Neural cell (in vitro differentiated cells): Measurements from ENCODE around the gene RAD51B. TPM values are rescaled to one million over a fixed set of nuclear protein-coding genes. Genes with fewer than 3 reads are reported as not detected.
A peak's percentile ranks its signal among the peaks of the same experiment; 100 is the strongest.

Experiments used
- H2AFZ ChIP-seq: fragments of 200-600, 300-800 bp; sonication (generic), shearing (Covaris generic); 2 replicates; pipeline ENCODE4 v1.6.0; 2014; ENCODE audit warnings: low read depth, mild to moderate bottlenecking, antibody characterized with exemption, low read length, moderate library complexity
- H3F3A ChIP-seq: fragments of 200-600 bp; shearing (Covaris generic); 2 replicates; pipeline ENCODE4 v1.6.1; 2016; ENCODE audit warnings: mild to moderate bottlenecking, moderate library complexity, mixed read lengths, antibody characterized with exemption, low read length; ENCODE audit not compliant: insufficient read depth, poor library complexity, severe bottlenecking
- H3K27ac ChIP-seq: fragments of 200-600, 300-800 bp; sonication (generic), shearing (Covaris generic); 2 replicates; pipeline ENCODE4 v1.5.1; 2014; ENCODE audit warnings: mild to moderate bottlenecking, low read length, moderate library complexity
- H3K27me3 ChIP-seq: fragments of 300-800, 200-600 bp; sonication (generic), shearing (Covaris generic); 2 replicates; pipeline ENCODE4 v1.6.0; 2014; ENCODE audit warnings: mild to moderate bottlenecking, low read depth, low read length, moderate library complexity; ENCODE audit not compliant: insufficient read depth
- H3K36me3 ChIP-seq: fragments of 300-800, 200-600 bp; sonication (generic), shearing (Covaris generic); 2 replicates; pipeline ENCODE4 v1.5.1; 2014; ENCODE audit warnings: mild to moderate bottlenecking, antibody characterized with exemption, low read length, moderate library complexity; ENCODE audit not compliant: insufficient read depth
- H3K4me2 ChIP-seq: fragments of 300-800, 200-600 bp; sonication (generic), shearing (Covaris generic); 2 replicates; pipeline ENCODE4 v1.6.0; 2014; ENCODE audit warnings: mild to moderate bottlenecking, low read length
- H3K4me3 ChIP-seq: fragments of 300-800, 200-600 bp; sonication (generic), shearing (Covaris generic); 2 replicates; pipeline ENCODE4 v1.5.1; 2014; ENCODE audit warnings: mild to moderate bottlenecking, low read length, moderate library complexity
- H3K79me2 ChIP-seq: fragments of 200-600 bp; shearing (Covaris generic); replicated peaks from 2 replicates; pipeline ENCODE4 v1.6.0; 2014; ENCODE audit warnings: mild to moderate bottlenecking, low read length, moderate library complexity; ENCODE audit not compliant: insufficient read depth
- H3K9ac ChIP-seq: fragments of 300-800, 200-600 bp; sonication (generic), shearing (Covaris generic); 2 replicates; pipeline ENCODE4 v1.6.1; 2016; ENCODE audit warnings: mild to moderate bottlenecking, low read length, mixed read lengths
- H3K9me2 ChIP-seq: fragments of 200-600 bp; shearing (Covaris generic); 2 replicates; pipeline ENCODE4 v1.6.1; 2016; ENCODE audit warnings: mild to moderate bottlenecking, low read length, mixed read lengths; ENCODE audit not compliant: insufficient read depth
- H3K9me3 ChIP-seq: fragments of 200-600, 300-800 bp; sonication (generic), shearing (Covaris generic); 2 replicates; pipeline ENCODE4 v1.6.1; 2016; ENCODE audit warnings: mild to moderate bottlenecking, mixed run types, low read length, moderate library complexity, mixed read lengths
- H4K20me1 ChIP-seq: fragments of 200-600 bp; shearing (Covaris generic); 2 replicates; pipeline ENCODE4 v1.6.1; 2016; ENCODE audit warnings: mild to moderate bottlenecking, mixed run types; ENCODE audit not compliant: insufficient read depth
- EP300 ChIP-seq: fragments of 450-650 bp; conservative IDR thresholded peaks from 2 replicates; pipeline ENCODE4 v1.6.1; 2014; ENCODE audit warnings: antibody characterized with exemption, mild to moderate bottlenecking, moderate library complexity; ENCODE audit not compliant: poor library complexity, severe bottlenecking
- EZH2 ChIP-seq: fragments of 200-600, 300-800 bp; shearing (Covaris generic), sonication (generic); IDR thresholded peaks from 2 replicates; pipeline ENCODE4 v1.6.1; 2014; ENCODE audit warnings: antibody characterized with exemption, low read length, borderline replicate concordance, mild to moderate bottlenecking; ENCODE audit not compliant: insufficient read depth, poor library complexity, severe bottlenecking
- MXI1 ChIP-seq: fragments of 450-650 bp; conservative IDR thresholded peaks from 2 replicates; pipeline ENCODE4 v1.6.1; 2014; ENCODE audit warnings: antibody characterized with exemption, mild to moderate bottlenecking; ENCODE audit not compliant: poor library complexity, severe bottlenecking
- POLR2AphosphoS5 ChIP-seq: IDR thresholded peaks from 2 replicates; pipeline ENCODE4 v1.6.1; 2012
- RAD21 ChIP-seq: fragments of 450-650 bp; conservative IDR thresholded peaks from 2 replicates; pipeline ENCODE4 v1.6.1; 2014; ENCODE audit warnings: antibody characterized with exemption, mild to moderate bottlenecking, moderate library complexity
- REST ChIP-seq: IDR thresholded peaks from 2 replicates; pipeline ENCODE4 v1.6.1; 2012; ENCODE audit warnings: borderline replicate concordance
- SMC3 ChIP-seq: fragments of 450-650 bp; conservative IDR thresholded peaks from 2 replicates; pipeline ENCODE4 v1.6.1; 2014; ENCODE audit warnings: antibody characterized with exemption, mild to moderate bottlenecking, moderate library complexity; ENCODE audit not compliant: poor library complexity
- TAF1 ChIP-seq: IDR thresholded peaks from 2 replicates; pipeline ENCODE4 v1.6.1; 2012; ENCODE audit warnings: low read depth
- polyA plus RNA-seq: library from polyadenylated mRNA; depleted of rRNA; stranded (reverse); fragments of >200 nt; gene quantifications from 2 replicates; pipeline ENCODE4 v1.2.3, GENCODE V29; 2014
- TF ChIP-seq, protein P1 (sequence below): fragments of 450-650 bp; IDR thresholded peaks from 2 replicates; pipeline ENCODE4 v1.5.1; 2014; ENCODE audit warnings: antibody characterized with exemption, mild to moderate bottlenecking, moderate library complexity; ENCODE audit not compliant: poor library complexity, severe bottlenecking

Gene RAD51B
- polyA plus RNA-seq, 1 donor from 2014 or later, result 3.1 TPM

- no peak overlapping the region for H3K27ac ChIP-seq
- no peak overlapping the region for H3K4me3 ChIP-seq
- H3K79me2 ChIP-seq, result no peaks in the 10 kb centered on the region
- no peaks in the 10 kb centered on the region for H3F3A ChIP-seq
- H3K9me3 ChIP-seq, result no peaks in the 10 kb centered on the region
- H3K27me3 ChIP-seq, result no peaks in the 10 kb centered on the region
- no peak overlapping the region for H2AFZ ChIP-seq
- TF ChIP-seq TAF1 (no peak), EZH2 (no peak), EP300 (no peak), REST (no peak), SMC3 (no peak), POLR2AphosphoS5 (no peak), MXI1 (no peak), RAD21 (no peak)
- TF ChIP-seq, protein P1, sequence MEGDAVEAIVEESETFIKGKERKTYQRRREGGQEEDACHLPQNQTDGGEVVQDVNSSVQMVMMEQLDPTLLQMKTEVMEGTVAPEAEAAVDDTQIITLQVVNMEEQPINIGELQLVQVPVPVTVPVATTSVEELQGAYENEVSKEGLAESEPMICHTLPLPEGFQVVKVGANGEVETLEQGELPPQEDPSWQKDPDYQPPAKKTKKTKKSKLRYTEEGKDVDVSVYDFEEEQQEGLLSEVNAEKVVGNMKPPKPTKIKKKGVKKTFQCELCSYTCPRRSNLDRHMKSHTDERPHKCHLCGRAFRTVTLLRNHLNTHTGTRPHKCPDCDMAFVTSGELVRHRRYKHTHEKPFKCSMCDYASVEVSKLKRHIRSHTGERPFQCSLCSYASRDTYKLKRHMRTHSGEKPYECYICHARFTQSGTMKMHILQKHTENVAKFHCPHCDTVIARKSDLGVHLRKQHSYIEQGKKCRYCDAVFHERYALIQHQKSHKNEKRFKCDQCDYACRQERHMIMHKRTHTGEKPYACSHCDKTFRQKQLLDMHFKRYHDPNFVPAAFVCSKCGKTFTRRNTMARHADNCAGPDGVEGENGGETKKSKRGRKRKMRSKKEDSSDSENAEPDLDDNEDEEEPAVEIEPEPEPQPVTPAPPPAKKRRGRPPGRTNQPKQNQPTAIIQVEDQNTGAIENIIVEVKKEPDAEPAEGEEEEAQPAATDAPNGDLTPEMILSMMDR, result no peak
- H3K9me2 ChIP-seq, result no peaks in the 10 kb centered on the region
- no peaks in the 10 kb centered on the region for H4K20me1 ChIP-seq
- no peak overlapping the region for H3K4me2 ChIP-seq
- no peak overlapping the region for H3K9ac ChIP-seq
- H3K36me3 ChIP-seq, result no peaks in the 10 kb centered on the region
These were observed 16.0 kb downstream of the RAD51B start for GRCh38 chr14:67835596-67835995.

- Histone ChIP-seq H3F3A (no peaks in the 10 kb centered on the region), H3K27ac (no peak overlapping the region), H3K27me3 (no peaks in the 10 kb centered on the region), H3K36me3 (no peaks in the 10 kb centered on the region), H3K9ac (no peak overlapping the region), H3K4me3 (no peak overlapping the region), H4K20me1 (no peaks in the 10 kb centered on the region), H2AFZ (no peak overlapping the region), H3K9me3 (no peaks in the 10 kb centered on the region), H3K9me2 (no peaks in the 10 kb centered on the region), H3K4me2 (no peak overlapping the region), H3K79me2 (no peaks in the 10 kb centered on the region)
- no peak for TF ChIP-seq REST
- TF ChIP-seq, protein P1, result peak; percentile 61
- TF ChIP-seq MXI1, result no peak
- TF ChIP-seq EZH2, result no peak
- no peak for TF ChIP-seq POLR2AphosphoS5
- peak; percentile 66 for TF ChIP-seq RAD21
- TF ChIP-seq TAF1, result no peak
- no peak for TF ChIP-seq EP300
- TF ChIP-seq SMC3, result peak; percentile 72
These were observed 17.5 kb downstream of the RAD51B start for GRCh38 chr14:67837011-67837624.
